Uterus (tissue), 2 donors: ENCODE results near the gene SND1.

ENCODE experiments used
- CTCF ChIP-seq, 4 experiments: fragments of 200-600 bp in 2 of 4; fragments of 450-650 bp in 2 of 4; sonication (generic) in 2 of 4; IDR thresholded peaks; one replicate each; pipeline ENCODE4 v1.5.1; 2016 to 2019; ENCODE audit warnings: antibody characterized with exemption in 4 of 4, mild to moderate bottlenecking in 2 of 4, moderate library complexity in 1 of 4
- POLR2A ChIP-seq, 2 donors: fragments of 450-650 bp; IDR thresholded peaks; one replicate each; pipeline ENCODE4 v1.6.1; 2016; ENCODE audit warnings: antibody characterized with exemption in 2 of 2, mild to moderate bottlenecking in 1 of 2, moderate library complexity in 1 of 2

GRCh38 chr7:128112018-128112780 lies 460.2 kb downstream of the SND1 start:
- TF ChIP-seq CTCF (IDR thresholded peaks at IDR 0.05) (no peak), POLR2A (IDR thresholded peaks at IDR 0.05) (no peak)
